Neural progenitor cell (in vitro differentiated cells): ENCODE results near the gene CTNNA3. TPM values are rescaled to one million over a fixed set of nuclear protein-coding genes. Genes with fewer than 3 reads are reported as not detected.

Experiments
- DNase-seq: peaks from one replicate; pipeline ENCODE4 v3.0.0-alpha.2; 2016; ENCODE audit warnings: low spot score
- H2AFZ ChIP-seq: fragments of 200-600 bp; sonication (generic); replicated peaks from 2 replicates; pipeline ENCODE4 v1.6.1; 2016; ENCODE audit warnings: antibody characterized with exemption
- H3F3A ChIP-seq: fragments of 200-600 bp; sonication (generic); 2 replicates; pipeline ENCODE4 v1.6.1; 2016; ENCODE audit warnings: antibody characterized with exemption, low read depth
- H3K27ac ChIP-seq: fragments of 200-600 bp; sonication (generic); 2 replicates; pipeline ENCODE4 v1.5.1; 2016; ENCODE audit warnings: mild to moderate bottlenecking
- H3K27me3 ChIP-seq: fragments of 200-600 bp; sonication (generic); 2 replicates; pipeline ENCODE4 v1.6.1; 2016; ENCODE audit warnings: mild to moderate bottlenecking, moderate library complexity
- H3K36me3 ChIP-seq: fragments of 200-600 bp; sonication (generic); 2 replicates; pipeline ENCODE4 v1.5.1; 2016
- H3K4me1 ChIP-seq: fragments of 200-600 bp; sonication (generic); 2 replicates; pipeline ENCODE4 v1.6.1; 2016; ENCODE audit warnings: mixed run types
- H3K4me2 ChIP-seq: fragments of 200-600 bp; sonication (generic); 2 replicates; pipeline ENCODE4 v1.6.1; 2016
- H3K4me3 ChIP-seq: fragments of 200-600 bp; sonication (generic); 2 replicates; pipeline ENCODE4 v1.5.1; 2016
- H3K79me2 ChIP-seq: fragments of 200-600 bp; sonication (generic); 2 replicates; pipeline ENCODE4 v1.6.1; 2016; ENCODE audit warnings: low read depth
- H3K9ac ChIP-seq: fragments of 200-600 bp; sonication (generic); 2 replicates; pipeline ENCODE4 v1.6.1; 2016
- H3K9me3 ChIP-seq: fragments of 200-600 bp; sonication (generic); 2 replicates; pipeline ENCODE4 v1.5.1; 2016; ENCODE audit warnings: low read depth
- H4K20me1 ChIP-seq: fragments of 200-600 bp; sonication (generic); 2 replicates; pipeline ENCODE4 v1.6.1; 2016; ENCODE audit warnings: low read depth
- H3K27ac Mint-ChIP-seq: 3 replicates; pipeline ENCODE4 v1.8.0; 2021; ENCODE audit warnings: mixed read lengths
- H3K27me3 Mint-ChIP-seq: 2 replicates; pipeline ENCODE4 v1.8.0; 2022; ENCODE audit warnings: low read depth, mild to moderate bottlenecking, inconsistent platforms, moderate library complexity, mixed read lengths; ENCODE audit not compliant: insufficient read depth
- H3K36me3 Mint-ChIP-seq: 3 replicates; pipeline ENCODE4 v1.8.0; 2021; ENCODE audit warnings: mixed read lengths
- H3K4me1 Mint-ChIP-seq: 3 replicates; pipeline ENCODE4 v1.8.0; 2021; ENCODE audit warnings: mixed read lengths
- H3K4me3 Mint-ChIP-seq: 3 replicates; pipeline ENCODE4 v1.8.0; 2021; ENCODE audit warnings: mild to moderate bottlenecking, moderate library complexity, mixed read lengths
- H3K9me3 Mint-ChIP-seq: 3 replicates; pipeline ENCODE4 v1.8.0; 2020; ENCODE audit warnings: mixed read lengths
- CTCF ChIP-seq: fragments of 200-600 bp; sonication (generic); IDR thresholded peaks from 2 replicates; pipeline ENCODE4 v1.5.1; 2017; ENCODE audit warnings: antibody characterized with exemption, mild to moderate bottlenecking
- EZH2 ChIP-seq: fragments of 200-600 bp; sonication (generic); IDR thresholded peaks from 2 replicates; pipeline ENCODE4 v1.6.1; 2017; ENCODE audit warnings: antibody characterized with exemption, mild to moderate bottlenecking, moderate library complexity
- EZH2phosphoT487 ChIP-seq: fragments of 200-600 bp; sonication (generic); IDR thresholded peaks from 2 replicates; pipeline ENCODE4 v1.6.1; 2017; ENCODE audit warnings: antibody characterized with exemption
- total RNA-seq: library from RNA; depleted of rRNA; stranded (reverse); fragments of >200 nt; gene quantifications from 2 replicates; pipeline ENCODE4 v1.2.3, GENCODE V29; 2015; ENCODE audit warnings: low replicate concordance

Gene CTNNA3
- total RNA-seq, 1 donor from 2014 or later = 12.9 TPM

- no peak overlapping the region for H2AFZ ChIP-seq
- TF ChIP-seq CTCF = no peak
- TF ChIP-seq EZH2phosphoT487 = no peak
- no peak for TF ChIP-seq EZH2
- no peak overlapping the region for H3K27ac Mint-ChIP-seq
- H3K4me3 Mint-ChIP-seq = peak overlapping the region; percentile 83
- DNase-seq = no peak
- peaks cover 28% of the 10 kb centered on the region for H3K27me3 ChIP-seq
- H3K27me3 Mint-ChIP-seq = peaks cover 11% of the 10 kb centered on the region
- no peaks in the 10 kb centered on the region for H3K36me3 Mint-ChIP-seq
- H3K9me3 ChIP-seq = no peaks in the 10 kb centered on the region
- H3K4me2 ChIP-seq = peak overlapping the region; percentile 77
- H3K9ac ChIP-seq = no peak overlapping the region
- H3F3A ChIP-seq = no peaks in the 10 kb centered on the region
- H3K36me3 ChIP-seq = no peaks in the 10 kb centered on the region
- H4K20me1 ChIP-seq = no peaks in the 10 kb centered on the region
- H3K4me1 ChIP-seq = peaks cover 14% of the 10 kb centered on the region
- H3K9me3 Mint-ChIP-seq = no peaks in the 10 kb centered on the region
- peak overlapping the region; percentile 35 for H3K4me3 ChIP-seq
- peaks cover 42% of the 10 kb centered on the region for H3K4me1 Mint-ChIP-seq
- H3K79me2 ChIP-seq = no peaks in the 10 kb centered on the region
- H3K27ac ChIP-seq = no peak overlapping the region
Measured at GRCh38 chr10:66927251-66927935, 768.6 kb downstream of the CTNNA3 start.

- Histone ChIP-seq H3K4me2 (no peak overlapping the region), H2AFZ (no peak overlapping the region), H3K27me3 (peaks cover 28% of the 10 kb centered on the region), H3F3A (no peaks in the 10 kb centered on the region), H3K36me3 (no peaks in the 10 kb centered on the region), H3K9ac (no peak overlapping the region), H3K27ac (no peak overlapping the region), H3K79me2 (no peaks in the 10 kb centered on the region), H3K4me3 (no peak overlapping the region), H3K9me3 (no peaks in the 10 kb centered on the region), H4K20me1 (no peaks in the 10 kb centered on the region), H3K4me1 (peaks cover 14% of the 10 kb centered on the region)
- TF ChIP-seq EZH2 = no peak
- TF ChIP-seq CTCF = no peak
- TF ChIP-seq EZH2phosphoT487 = no peak
- Mint-ChIP-seq H3K27ac (no peak overlapping the region), H3K9me3 (no peaks in the 10 kb centered on the region), H3K36me3 (no peaks in the 10 kb centered on the region), H3K4me1 (peaks cover 37% of the 10 kb centered on the region), H3K27me3 (peaks cover 11% of the 10 kb centered on the region), H3K4me3 (peak overlapping the region; percentile 13)
- DNase-seq = no peak
Measured at GRCh38 chr10:66926841-66927240, 769.2 kb downstream of the CTNNA3 start.

GRCh38 chr10:66925896-66926715 is 769.9 kb downstream of the CTNNA3 start, which contains the start of gene LRRTM3:
Gene LRRTM3 (plus strand): TSS chr10:66926036.
- H2AFZ ChIP-seq = peak within 1 kb of the TSS; percentile 23
- H3K27ac ChIP-seq = no peak within 1 kb of the TSS
- H3K9ac ChIP-seq = no peak within 1 kb of the TSS
- Mint-ChIP-seq H3K9me3 (no peaks in the 10 kb centered on the region), H3K4me3 (peak within 1 kb of the TSS; percentile 84), H3K27me3 (peaks cover 12% of the 10 kb centered on the region), H3K27ac (no peak within 1 kb of the TSS), H3K4me1 (peaks cover 35% of the 10 kb centered on the region), H3K36me3 (no peaks in the 10 kb centered on the region)
- TF ChIP-seq EZH2 (no peak), CTCF (peak; percentile 70)
- H3K4me2 ChIP-seq = peak within 1 kb of the TSS; percentile 70
- H3K27me3 ChIP-seq = peaks cover 28% of the 10 kb centered on the region
- H3K4me3 ChIP-seq = peak within 1 kb of the TSS; percentile 35
- peaks cover 14% of the 10 kb centered on the region for H3K4me1 ChIP-seq
- DNase-seq = peak; percentile 93
- no peaks in the 10 kb centered on the region for H3K9me3 ChIP-seq
- H3K79me2 ChIP-seq = no peaks in the 10 kb centered on the region
- no peaks in the 10 kb centered on the region for H4K20me1 ChIP-seq
- H3K36me3 ChIP-seq = no peaks in the 10 kb centered on the region
- no peaks in the 10 kb centered on the region for H3F3A ChIP-seq
